Neutrophil (primary cell): ENCODE data around the gene FRK.

Source experiments
- H3K27ac ChIP-seq: fragments of 200-600 bp; sonication (generic); 2 replicates; pipeline ENCODE4 v1.5.1; 2016; ENCODE audit warnings: mild to moderate bottlenecking, moderate library complexity
- H3K27me3 ChIP-seq: fragments of 200-600 bp; sonication (generic); 2 replicates; pipeline ENCODE4 v1.6.0; 2016; ENCODE audit warnings: mild to moderate bottlenecking
- H3K36me3 ChIP-seq: fragments of 200-600 bp; sonication (generic); 2 replicates; pipeline ENCODE4 v1.5.1; 2017
- H3K4me1 ChIP-seq, 2 experiments: fragments of 200-600 bp in 1 of 2; sonication (generic) in 1 of 2; 1 replicate in 1 of 2; 2 replicates in 1 of 2; pipeline versions ENCODE4 v1.5.1 to v1.6.1; 2013 to 2016; ENCODE audit warnings: low read depth in 1 of 2, low read length in 1 of 2, mild to moderate bottlenecking in 1 of 2, moderate library complexity in 1 of 2; ENCODE audit not compliant: control insufficient read depth in 1 of 2, insufficient read depth in 1 of 2
- H3K4me3 ChIP-seq, 2 experiments: fragments of 200-600 bp in 1 of 2; sonication (generic) in 1 of 2; 1 replicate in 1 of 2; 2 replicates in 1 of 2; pipeline ENCODE4 v1.5.1; 2013 to 2016; ENCODE audit warnings: low read depth in 1 of 2, low read length in 1 of 2, mild to moderate bottlenecking in 1 of 2, moderate library complexity in 1 of 2
- H3K9me3 ChIP-seq: fragments of 200-600 bp; sonication (generic); 2 replicates; pipeline ENCODE4 v1.5.1; 2016
- TF ChIP-seq, protein P1 (sequence below): fragments of 200-600 bp; sonication (generic); IDR thresholded peaks from 2 replicates; pipeline ENCODE4 v1.5.1; 2016; ENCODE audit warnings: antibody characterized with exemption

FRK gene

DNA sequence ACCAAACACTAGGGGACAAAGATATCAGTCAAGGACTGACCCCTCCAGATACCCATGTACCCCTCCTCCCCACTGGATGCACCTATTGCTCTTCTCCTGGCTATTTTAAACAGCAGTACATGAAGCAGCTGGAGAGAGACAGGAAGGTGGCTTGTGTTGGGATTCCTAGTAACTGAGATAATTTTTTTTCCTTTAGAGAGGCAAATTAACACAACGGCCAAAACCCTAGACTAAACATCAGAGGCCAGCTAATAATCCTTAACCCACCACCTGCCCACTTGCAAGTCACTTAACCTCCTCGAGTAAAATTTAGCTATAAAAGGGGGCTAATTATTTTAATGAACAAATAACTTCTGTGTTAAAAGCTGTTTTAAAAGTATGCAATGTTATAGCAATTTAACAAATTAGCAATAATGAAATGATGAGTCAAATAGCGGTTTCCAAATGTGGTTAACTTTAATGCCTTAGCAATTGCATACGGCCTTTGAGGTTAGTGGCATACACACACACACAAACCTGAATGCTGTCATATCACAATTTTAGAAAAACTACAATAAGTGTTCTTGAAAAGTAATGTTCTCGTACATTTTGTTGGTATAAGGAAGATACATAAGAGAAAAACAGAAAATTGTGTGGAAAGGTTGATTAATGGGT, 151.7 kb downstream of the FRK start:
- Histone ChIP-seq H3K4me3 (no peak overlapping the region), H3K27me3 (no peaks in the 10 kb centered on the region), H3K9me3 (no peaks in the 10 kb centered on the region), H3K27ac (no peak overlapping the region), H3K36me3 (no peaks in the 10 kb centered on the region), H3K4me1 (no peaks in the 10 kb centered on the region)
- TF ChIP-seq, protein P1, sequence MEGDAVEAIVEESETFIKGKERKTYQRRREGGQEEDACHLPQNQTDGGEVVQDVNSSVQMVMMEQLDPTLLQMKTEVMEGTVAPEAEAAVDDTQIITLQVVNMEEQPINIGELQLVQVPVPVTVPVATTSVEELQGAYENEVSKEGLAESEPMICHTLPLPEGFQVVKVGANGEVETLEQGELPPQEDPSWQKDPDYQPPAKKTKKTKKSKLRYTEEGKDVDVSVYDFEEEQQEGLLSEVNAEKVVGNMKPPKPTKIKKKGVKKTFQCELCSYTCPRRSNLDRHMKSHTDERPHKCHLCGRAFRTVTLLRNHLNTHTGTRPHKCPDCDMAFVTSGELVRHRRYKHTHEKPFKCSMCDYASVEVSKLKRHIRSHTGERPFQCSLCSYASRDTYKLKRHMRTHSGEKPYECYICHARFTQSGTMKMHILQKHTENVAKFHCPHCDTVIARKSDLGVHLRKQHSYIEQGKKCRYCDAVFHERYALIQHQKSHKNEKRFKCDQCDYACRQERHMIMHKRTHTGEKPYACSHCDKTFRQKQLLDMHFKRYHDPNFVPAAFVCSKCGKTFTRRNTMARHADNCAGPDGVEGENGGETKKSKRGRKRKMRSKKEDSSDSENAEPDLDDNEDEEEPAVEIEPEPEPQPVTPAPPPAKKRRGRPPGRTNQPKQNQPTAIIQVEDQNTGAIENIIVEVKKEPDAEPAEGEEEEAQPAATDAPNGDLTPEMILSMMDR, result no peak

DNA sequence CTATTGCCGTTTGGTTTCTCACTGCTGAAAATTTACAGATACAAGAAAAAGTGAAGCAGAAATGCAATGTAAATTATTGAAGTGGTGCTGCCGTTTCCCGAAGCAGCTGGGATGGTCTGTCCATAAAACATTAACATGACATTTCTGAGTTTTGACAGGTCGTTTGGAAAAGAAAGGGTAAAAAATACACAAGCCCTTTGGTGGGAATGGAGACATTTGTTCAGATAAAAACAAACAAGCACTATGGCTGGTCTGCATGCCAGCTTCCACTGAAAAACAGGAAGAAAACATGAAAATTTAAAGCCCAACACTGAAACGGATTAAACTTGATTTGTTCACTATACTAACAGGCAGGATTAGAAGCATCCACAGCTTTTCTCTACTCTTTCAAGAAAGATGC, 155.2 kb downstream of the FRK start:
- no peak overlapping the region for H3K4me3 ChIP-seq
- no peaks in the 10 kb centered on the region for H3K9me3 ChIP-seq
- H3K4me1 ChIP-seq, result no peaks in the 10 kb centered on the region
- H3K27ac ChIP-seq, result no peak overlapping the region
- TF ChIP-seq, protein P1, result no peak
- no peaks in the 10 kb centered on the region for H3K36me3 ChIP-seq
- H3K27me3 ChIP-seq, result no peaks in the 10 kb centered on the region

DNA sequence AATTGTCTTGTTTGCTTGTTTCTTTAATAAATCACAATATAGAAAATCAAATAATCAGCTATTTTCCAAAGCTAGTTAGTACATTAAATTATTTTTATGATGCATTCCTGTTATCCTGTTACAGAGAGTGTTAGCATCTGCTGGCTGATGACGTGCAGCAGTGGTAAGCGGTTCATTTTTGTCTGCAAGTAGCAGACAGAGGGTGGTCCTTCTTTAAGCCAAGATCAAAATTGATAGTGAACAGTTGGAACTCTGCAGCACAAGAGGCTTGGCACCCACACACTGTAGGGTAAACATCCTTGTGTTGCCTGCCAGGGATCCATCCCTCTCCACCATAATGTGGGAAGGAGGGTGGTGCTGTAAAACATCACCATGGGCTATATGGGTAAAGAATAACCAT, 158.3 kb downstream of the FRK start:
- Histone ChIP-seq H3K9me3 (no peaks in the 10 kb centered on the region), H3K27me3 (no peaks in the 10 kb centered on the region), H3K36me3 (no peaks in the 10 kb centered on the region), H3K27ac (no peak overlapping the region), H3K4me1 (no peaks in the 10 kb centered on the region), H3K4me3 (no peak overlapping the region)
- TF ChIP-seq, protein P1, result no peak

DNA sequence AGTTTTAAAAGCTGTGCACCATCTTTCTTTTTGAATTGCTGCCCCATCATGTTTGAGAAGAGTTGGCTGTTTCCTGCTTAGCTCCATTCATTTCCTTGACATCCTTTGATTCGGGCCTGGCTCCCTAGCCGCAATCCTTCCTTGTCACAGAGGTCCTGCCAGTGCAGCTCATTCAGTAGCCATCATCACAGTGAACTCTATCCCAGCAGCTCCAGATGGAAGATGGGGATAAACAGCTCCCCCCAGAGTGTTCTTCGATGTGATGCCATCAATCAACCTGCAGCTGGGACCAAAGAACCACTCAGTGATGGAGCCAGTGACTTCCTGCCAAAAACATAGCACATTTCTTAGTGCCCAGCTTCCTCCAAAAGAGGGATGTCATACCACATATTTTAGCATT, 158.8 kb downstream of the FRK start:
- no peak overlapping the region for H3K27ac ChIP-seq
- H3K4me1 ChIP-seq, result no peaks in the 10 kb centered on the region
- H3K4me3 ChIP-seq, result no peak overlapping the region
- H3K9me3 ChIP-seq, result no peaks in the 10 kb centered on the region
- H3K36me3 ChIP-seq, result no peaks in the 10 kb centered on the region
- no peaks in the 10 kb centered on the region for H3K27me3 ChIP-seq
- TF ChIP-seq, protein P1, result no peak

DNA sequence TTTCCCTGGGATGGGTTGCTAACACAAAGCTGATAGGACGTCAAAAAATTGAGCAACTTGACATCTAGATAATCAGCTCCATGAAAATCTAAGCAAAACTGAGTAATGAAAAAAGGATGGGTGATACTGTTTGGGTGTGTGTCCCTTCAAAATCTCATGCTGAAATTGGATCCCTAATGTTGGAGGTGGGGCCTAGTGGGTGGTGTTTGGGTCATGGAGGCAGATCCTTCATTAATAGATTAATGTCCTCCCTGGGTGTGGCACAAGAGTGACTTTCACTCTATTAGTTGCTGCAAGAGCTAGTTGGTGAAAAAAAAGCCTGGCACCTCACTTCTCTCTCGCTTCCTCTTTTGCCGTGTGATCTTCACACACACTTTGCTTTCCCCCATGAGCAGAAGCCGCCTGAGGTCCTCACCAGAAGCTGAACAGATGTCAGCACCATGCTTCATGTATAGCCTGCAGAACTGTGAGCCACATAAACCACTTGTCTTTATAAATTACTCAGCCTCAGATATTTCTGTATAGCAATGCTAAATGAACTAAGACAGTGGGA, 160.9 kb downstream of the FRK start:
- Histone ChIP-seq H3K36me3 (no peaks in the 10 kb centered on the region), H3K4me3 (no peak overlapping the region), H3K27me3 (no peaks in the 10 kb centered on the region), H3K4me1 (no peaks in the 10 kb centered on the region), H3K27ac (no peak overlapping the region), H3K9me3 (no peaks in the 10 kb centered on the region)
- TF ChIP-seq, protein P1, result no peak
